Neuronal stem cell (in vitro differentiated cells): ENCODE measurements around the gene P2RX6.

Source experiments
- DNase-seq: peaks from one replicate; pipeline ENCODE4 v3.0.0-alpha.2; 2013; ENCODE audit warnings: low spot score
- H2AFZ ChIP-seq: one replicate; pipeline ENCODE4 v1.6.1; 2013; ENCODE audit warnings: mild to moderate bottlenecking, low read length, inconsistent platforms
- H2AK5ac ChIP-seq: 2 replicates; pipeline ENCODE4 v1.6.1; 2013; ENCODE audit warnings: low read depth, mild to moderate bottlenecking, inconsistent platforms, low read length, moderate library complexity, mixed read lengths
- H2BK120ac ChIP-seq: 2 replicates; pipeline ENCODE4 v1.6.1; 2013; ENCODE audit warnings: low read depth, mild to moderate bottlenecking, inconsistent platforms, low read length, moderate library complexity, mixed read lengths
- H2BK12ac ChIP-seq: one replicate; pipeline ENCODE4 v1.6.1; 2013; ENCODE audit warnings: low read length, inconsistent platforms
- H2BK15ac ChIP-seq: 2 replicates; pipeline ENCODE4 v1.6.1; 2013; ENCODE audit warnings: mild to moderate bottlenecking, low read length, inconsistent platforms, mixed read lengths
- H2BK5ac ChIP-seq: one replicate; pipeline ENCODE4 v1.6.1; 2013; ENCODE audit warnings: inconsistent platforms, mild to moderate bottlenecking, low read length, moderate library complexity
- H3K14ac ChIP-seq: one replicate; pipeline ENCODE4 v1.6.1; 2013; ENCODE audit warnings: low read length, inconsistent platforms
- H3K18ac ChIP-seq: 2 replicates; pipeline ENCODE4 v1.6.1; 2013; ENCODE audit warnings: low read length, inconsistent platforms
- H3K23ac ChIP-seq: 2 replicates; pipeline ENCODE4 v1.6.1; 2013; ENCODE audit warnings: low read depth, mild to moderate bottlenecking, mixed read lengths, low read length, inconsistent platforms; ENCODE audit not compliant: poor library complexity
- H3K27ac ChIP-seq: replicated peaks from 3 replicates; pipeline ENCODE4 v1.5.1; 2013; ENCODE audit warnings: low read length, inconsistent platforms
- H3K27me3 ChIP-seq, 3 experiments: 2 replicates each; pipeline ENCODE4 v1.6.1; 2013; ENCODE audit warnings: low read length in 3 of 3, mild to moderate bottlenecking in 2 of 3, inconsistent platforms in 1 of 3, low read depth in 1 of 3, mixed read lengths in 1 of 3, moderate library complexity in 1 of 3; ENCODE audit not compliant: control insufficient read depth in 3 of 3, insufficient read depth in 3 of 3
- H3K36me3 ChIP-seq, 2 donors: replicated peaks in 1 of 2; 2 replicates each; pipeline ENCODE4 v1.6.1; 2013; ENCODE audit warnings: low read length in 2 of 2; ENCODE audit not compliant: control insufficient read depth in 2 of 2, insufficient read depth in 2 of 2
- H3K4ac ChIP-seq: 2 replicates; pipeline ENCODE4 v1.6.1; 2013; ENCODE audit warnings: inconsistent platforms, mild to moderate bottlenecking, low read length, moderate library complexity
- H3K4me1 ChIP-seq, 2 donors: 1 replicate in 1 of 2; 2 replicates in 1 of 2; pipeline ENCODE4 v1.6.1; 2013; ENCODE audit warnings: low read length in 2 of 2, low read depth in 1 of 2; ENCODE audit not compliant: control insufficient read depth in 2 of 2, insufficient read depth in 1 of 2
- H3K4me2 ChIP-seq: one replicate; pipeline ENCODE4 v1.6.1; 2013; ENCODE audit warnings: mild to moderate bottlenecking, low read length, inconsistent platforms; ENCODE audit not compliant: insufficient read depth, poor library complexity, severe bottlenecking
- H3K4me3 ChIP-seq, 2 donors: 2 replicates each; pipeline ENCODE4 v1.5.1; 2013; ENCODE audit warnings: low read length in 2 of 2, mild to moderate bottlenecking in 2 of 2, inconsistent platforms in 1 of 2, moderate library complexity in 1 of 2
- H3K79me1 ChIP-seq: one replicate; pipeline ENCODE4 v1.6.1; 2013; ENCODE audit warnings: low read depth, mild to moderate bottlenecking, inconsistent platforms, low read length, moderate library complexity
- H3K9ac ChIP-seq: one replicate; pipeline ENCODE4 v1.6.1; 2013; ENCODE audit warnings: mild to moderate bottlenecking, low read depth, low read length, inconsistent platforms; ENCODE audit not compliant: poor library complexity
- H3K9me3 ChIP-seq, 2 donors: replicated peaks in 1 of 2; 2 replicates each; pipeline versions ENCODE3 to v1.6.1; 2013; ENCODE audit warnings: low read length in 2 of 2, mild to moderate bottlenecking in 2 of 2, inconsistent platforms in 1 of 2, low read depth in 1 of 2, mixed read lengths in 1 of 2, moderate library complexity in 1 of 2; ENCODE audit not compliant: control insufficient read depth in 2 of 2, insufficient read depth in 1 of 2
- H4K8ac ChIP-seq: one replicate; pipeline ENCODE4 v1.6.1; 2013; ENCODE audit warnings: low read depth, mild to moderate bottlenecking, inconsistent platforms, low read length, moderate library complexity
- H4K91ac ChIP-seq: one replicate; pipeline ENCODE4 v1.6.1; 2013; ENCODE audit warnings: low read length, low read depth, mild to moderate bottlenecking, inconsistent platforms; ENCODE audit not compliant: poor library complexity
- WGBS, 2 donors: extraction: QIAGEN DNeasy Blood & Tissue Kit; methylation state at CpG; one replicate each; pipeline ENCODE4 v1.1.7; 2013; ENCODE audit warnings: missing lambda C conversion rate in 2 of 2, mixed read lengths in 1 of 2; ENCODE audit not compliant: insufficient read length in 2 of 2, insufficient replicate concordance in 1 of 2; ENCODE audit errors: extremely low coverage in 2 of 2; 5-methylcytosine and 5-hydroxymethylcytosine counted together

P2RX6 gene

DNA sequence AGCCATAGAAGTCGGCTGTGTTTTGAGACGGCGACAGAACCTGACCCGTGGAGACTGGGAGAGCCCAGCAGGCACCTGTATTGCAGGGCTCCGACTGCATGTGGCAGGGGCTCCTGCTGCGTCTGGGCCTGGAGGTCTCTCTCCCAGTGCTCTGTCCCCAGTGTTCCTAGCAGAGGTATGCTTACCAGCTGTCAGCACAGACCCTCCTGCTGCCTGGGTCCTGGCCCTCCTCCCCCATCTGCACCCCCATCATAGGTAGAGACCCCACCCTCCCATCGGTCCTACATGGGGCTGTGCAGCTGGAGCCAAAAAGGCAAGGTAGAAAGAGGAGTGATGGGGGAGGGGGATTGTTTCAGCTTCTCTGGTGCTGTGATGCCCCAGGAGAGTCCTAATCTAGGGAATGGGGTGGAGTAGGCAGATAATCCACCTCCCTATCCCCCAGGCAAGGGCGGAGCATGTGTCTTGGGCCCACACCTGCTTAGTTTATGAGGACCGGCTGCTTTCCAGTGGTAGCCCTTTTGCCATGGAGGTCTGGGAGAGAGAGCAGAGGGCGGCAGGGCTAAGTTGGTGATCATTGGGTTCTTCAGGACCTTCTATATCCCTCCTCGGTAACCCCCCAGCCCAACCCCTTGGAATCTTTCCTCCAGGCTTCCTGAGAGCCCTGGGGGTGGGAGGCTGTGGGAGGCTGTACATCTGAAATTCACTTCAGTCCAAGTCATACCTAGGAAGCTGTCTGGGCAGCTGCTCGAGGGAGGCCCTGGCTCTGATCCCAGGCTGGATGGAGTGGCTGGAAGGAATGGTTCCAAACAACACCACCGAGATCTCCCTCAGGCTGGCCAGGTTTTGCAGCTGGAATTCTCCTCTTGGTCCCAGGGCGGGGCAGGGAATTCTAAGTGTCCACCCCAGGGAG lies 12.1 kb downstream of the P2RX6 start:
- WGBS, 2 donors, result no CpG with 5 or more reads among the region's 14 CpGs
- peaks cover 0 to 39% (median 15%) of the 10 kb centered on the region in 3 experiments for H3K27me3 ChIP-seq
- peak overlapping the region; percentile 81 for H2BK120ac ChIP-seq

DNA sequence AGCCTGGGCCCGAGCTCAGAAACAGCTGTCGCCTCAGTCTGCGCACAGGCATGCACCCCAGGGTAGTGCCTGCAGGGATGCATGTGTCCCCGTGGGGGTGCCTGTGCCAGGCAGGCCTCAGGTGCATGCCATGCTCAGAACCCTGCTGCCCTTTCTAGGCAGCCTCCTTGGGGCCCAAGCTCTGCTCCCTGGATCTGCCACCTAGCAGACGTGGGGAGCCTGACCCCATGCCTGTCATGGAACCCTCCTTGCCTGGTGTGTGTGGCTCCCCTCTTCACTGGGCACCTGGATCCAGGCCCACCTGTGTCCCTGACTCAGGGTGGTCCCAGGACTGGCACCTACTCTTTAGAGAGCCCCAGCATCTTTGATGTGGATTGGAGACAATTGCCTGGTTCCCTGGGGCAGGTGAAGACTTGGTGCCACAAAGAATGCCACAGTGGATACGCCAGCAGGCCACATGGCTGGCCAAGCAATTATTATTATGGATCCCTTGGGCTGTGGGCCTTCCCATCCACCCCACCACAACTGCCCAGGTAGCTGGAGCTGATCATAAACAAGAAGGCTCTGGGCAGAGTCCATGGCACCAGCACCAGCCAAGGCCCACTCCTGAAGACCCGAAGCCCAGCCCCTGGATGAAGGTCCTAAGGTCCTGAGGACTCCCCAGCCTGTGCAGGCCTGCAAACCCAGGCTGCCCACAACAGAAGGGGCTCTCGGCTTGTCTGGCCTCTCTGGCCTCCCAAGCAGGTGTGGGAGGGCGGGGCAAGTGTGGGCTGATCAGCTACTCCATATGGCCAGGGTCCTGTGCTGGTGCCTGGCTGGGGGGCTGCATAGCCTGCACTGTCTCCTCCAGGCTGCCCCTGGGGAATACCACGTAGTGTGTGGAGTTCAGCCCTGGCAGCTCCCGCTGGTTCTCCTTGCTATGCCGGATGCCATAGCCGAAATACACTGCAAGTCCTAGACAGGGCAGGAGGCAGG lies 13.6 kb downstream of the P2RX6 start:
- H4K8ac ChIP-seq, result no peak overlapping the region
- H4K91ac ChIP-seq, result no peak overlapping the region
- H3K27ac ChIP-seq, result no peak overlapping the region
- peak overlapping the region; percentile 27 for H3K18ac ChIP-seq
- H2AFZ ChIP-seq, result no peak overlapping the region
- H3K14ac ChIP-seq, result peak overlapping the region; percentile 12
- no peaks in the 10 kb centered on the region for H3K36me3 ChIP-seq
- no peak overlapping the region for H2BK120ac ChIP-seq
- H3K4me2 ChIP-seq, result no peak overlapping the region
- H3K27me3 ChIP-seq, result peaks cover 0 to 39% (median 18%) of the 10 kb centered on the region in 3 experiments
- no peak overlapping the region for H3K4me3 ChIP-seq
- peak overlapping the region; percentile 6 for H3K4ac ChIP-seq
- H2BK15ac ChIP-seq, result peak overlapping the region; percentile 58
- H3K23ac ChIP-seq, result peak overlapping the region; percentile 73
- no peak overlapping the region for H2BK12ac ChIP-seq
- H2BK5ac ChIP-seq, result no peak overlapping the region
- H3K79me1 ChIP-seq, result peaks cover 1% of the 10 kb centered on the region
- no peak overlapping the region for H3K9ac ChIP-seq
- H3K4me1 ChIP-seq, result peaks cover 6 to 18% of the 10 kb centered on the region in 2 donors
- peaks cover 0 to 2% of the 10 kb centered on the region in 2 donors for H3K9me3 ChIP-seq
- H2AK5ac ChIP-seq, result peak overlapping the region; percentile 68
- DNase-seq, result no peak
- no CpG with 5 or more reads among the region's 13 CpGs for WGBS, 2 donors

More for the DNA sequence above, 12.1 kb downstream of the P2RX6 start:
- Histone ChIP-seq H4K8ac (peak overlapping the region; percentile 19), H2AFZ (no peak overlapping the region), H3K14ac (no peak overlapping the region), H3K79me1 (peaks cover 1% of the 10 kb centered on the region), H2BK12ac (no peak overlapping the region), H3K18ac (no peak overlapping the region), H3K23ac (peak overlapping the region; percentile 65), H3K4me1 (peaks cover 2 to 10% of the 10 kb centered on the region in 2 donors), H2BK15ac (no peak overlapping the region), H3K4ac (no peak overlapping the region), H3K4me3 (no peak overlapping the region), H3K9me3 (peaks cover 0 to 2% of the 10 kb centered on the region in 2 donors), H3K4me2 (no peak overlapping the region), H3K27ac (no peak overlapping the region), H4K91ac (no peak overlapping the region), H3K36me3 (no peaks in the 10 kb centered on the region), H2BK5ac (peak overlapping the region; percentile 24), H3K9ac (no peak overlapping the region), H2AK5ac (peak overlapping the region; percentile 92)
- DNase-seq, result no peak

DNA sequence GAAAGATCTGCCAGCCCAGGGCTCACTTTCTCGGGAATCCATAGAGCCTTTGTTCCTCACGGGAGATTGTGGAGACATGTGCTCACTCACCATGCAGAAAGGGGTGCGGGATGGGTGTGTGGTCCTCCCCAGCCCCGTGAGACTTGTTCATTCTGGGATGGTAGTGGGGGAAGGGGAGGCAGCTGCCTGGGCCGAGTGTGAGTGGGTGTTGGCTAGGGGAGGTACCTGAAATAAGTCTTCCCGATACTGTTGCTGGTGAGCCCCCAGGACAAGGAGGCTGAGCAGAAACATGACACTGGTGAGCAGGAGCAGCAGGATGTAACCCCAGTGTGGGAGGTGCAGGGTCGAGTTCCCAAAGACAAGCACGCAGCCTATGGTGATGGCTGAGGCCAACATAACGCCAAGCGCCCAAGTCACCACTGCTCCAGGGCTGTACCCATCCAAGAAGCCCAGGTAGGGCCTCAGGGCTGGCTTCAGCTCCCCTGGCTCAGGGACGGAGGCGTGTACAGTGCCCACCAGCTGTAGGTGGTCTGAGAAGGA lies 14.6 kb downstream of the P2RX6 start:
- H3K9me3 ChIP-seq, result peaks cover 0 to 2% of the 10 kb centered on the region in 2 donors
- H4K8ac ChIP-seq, result peak overlapping the region; percentile 29
- no peak overlapping the region for H3K27ac ChIP-seq
- H2BK12ac ChIP-seq, result peak overlapping the region; percentile 52
- no peak overlapping the region for H2BK120ac ChIP-seq
- peak overlapping the region; percentile 86 for H3K14ac ChIP-seq
- no peaks in the 10 kb centered on the region for H3K36me3 ChIP-seq
- no peak for DNase-seq
- H3K9ac ChIP-seq, result no peak overlapping the region
- H2BK5ac ChIP-seq, result no peak overlapping the region
- H3K4me3 ChIP-seq, result no peak overlapping the region
- H2BK15ac ChIP-seq, result peak overlapping the region; percentile 73
- H3K79me1 ChIP-seq, result peaks cover 1% of the 10 kb centered on the region
- H3K23ac ChIP-seq, result peak overlapping the region; percentile 98
- whole genome bisulfite sequencing, 2 donors, result no CpG with 5 or more reads among the region's 12 CpGs
- H2AFZ ChIP-seq, result peak overlapping the region; percentile 35
- H2AK5ac ChIP-seq, result peak overlapping the region; percentile 78
- no peak overlapping the region for H4K91ac ChIP-seq
- H3K4me2 ChIP-seq, result no peak overlapping the region
- H3K18ac ChIP-seq, result peak overlapping the region; percentile 86
- peaks cover 0 to 43% (median 18%) of the 10 kb centered on the region in 3 experiments for H3K27me3 ChIP-seq
- no peak overlapping the region for H3K4ac ChIP-seq
- H3K4me1 ChIP-seq, result peaks cover 6 to 18% of the 10 kb centered on the region in 2 donors
